22Rv1 (cell line): Measurements from ENCODE around the gene PSMB11.
A peak's percentile ranks its signal among the peaks of the same experiment; 100 is the strongest.

Experiments used
- H3K27ac ChIP-seq: fragments of 450-650 bp; 2 replicates; pipeline ENCODE4 v1.5.1; 2017
- CTCF ChIP-seq: fragments of 450-650 bp; IDR thresholded peaks from 2 replicates; pipeline ENCODE4 v1.5.1; 2017; ENCODE audit warnings: mild to moderate bottlenecking
- ZFX ChIP-seq: fragments of 450-650 bp; IDR thresholded peaks from 2 replicates; pipeline ENCODE4 v1.6.1; 2017; ENCODE audit warnings: antibody characterized with exemption, borderline replicate concordance

PSMB11 gene

GRCh38 chr14:23042162-23042965 is at the start of gene PSMB11:
Gene PSMB11 (plus strand): TSS chr14:23042212. CDS start chr14:23042226, 14 bp downstream.
- no peak for TF ChIP-seq CTCF
- no peak for TF ChIP-seq ZFX

GRCh38 chr14:22993517-22993916 is 48.5 kb upstream of the PSMB11 start:
- TF ChIP-seq CTCF = no peak
- TF ChIP-seq ZFX = no peak
- no peak overlapping the region for H3K27ac ChIP-seq

More at GRCh38 chr14:23042162-23042965, at the start of gene PSMB11:
- H3K27ac ChIP-seq = no peak within 1 kb of the TSS

- H3K27ac ChIP-seq = no peak overlapping the region
- peak; percentile 66 for TF ChIP-seq CTCF
- no peak for TF ChIP-seq ZFX
Measured at GRCh38 chr14:22994762-22995275, 47.2 kb upstream of the PSMB11 start.

- H3K27ac ChIP-seq = no peak overlapping the region
- no peak for TF ChIP-seq ZFX
- TF ChIP-seq CTCF = no peak
Measured at GRCh38 chr14:22995889-22996625, 46.0 kb upstream of the PSMB11 start.

GRCh38 chr14:22996768-22997654 is 45.0 kb upstream of the PSMB11 start:
- no peak overlapping the region for H3K27ac ChIP-seq
- TF ChIP-seq ZFX = no peak
- no peak for TF ChIP-seq CTCF

GRCh38 chr14:22997676-22998323 is 44.2 kb upstream of the PSMB11 start:
- TF ChIP-seq CTCF (no peak), ZFX (no peak)
- H3K27ac ChIP-seq = no peak overlapping the region
